ENCODE measurements around the gene C11orf87.

The C11orf87 gene

DNA sequence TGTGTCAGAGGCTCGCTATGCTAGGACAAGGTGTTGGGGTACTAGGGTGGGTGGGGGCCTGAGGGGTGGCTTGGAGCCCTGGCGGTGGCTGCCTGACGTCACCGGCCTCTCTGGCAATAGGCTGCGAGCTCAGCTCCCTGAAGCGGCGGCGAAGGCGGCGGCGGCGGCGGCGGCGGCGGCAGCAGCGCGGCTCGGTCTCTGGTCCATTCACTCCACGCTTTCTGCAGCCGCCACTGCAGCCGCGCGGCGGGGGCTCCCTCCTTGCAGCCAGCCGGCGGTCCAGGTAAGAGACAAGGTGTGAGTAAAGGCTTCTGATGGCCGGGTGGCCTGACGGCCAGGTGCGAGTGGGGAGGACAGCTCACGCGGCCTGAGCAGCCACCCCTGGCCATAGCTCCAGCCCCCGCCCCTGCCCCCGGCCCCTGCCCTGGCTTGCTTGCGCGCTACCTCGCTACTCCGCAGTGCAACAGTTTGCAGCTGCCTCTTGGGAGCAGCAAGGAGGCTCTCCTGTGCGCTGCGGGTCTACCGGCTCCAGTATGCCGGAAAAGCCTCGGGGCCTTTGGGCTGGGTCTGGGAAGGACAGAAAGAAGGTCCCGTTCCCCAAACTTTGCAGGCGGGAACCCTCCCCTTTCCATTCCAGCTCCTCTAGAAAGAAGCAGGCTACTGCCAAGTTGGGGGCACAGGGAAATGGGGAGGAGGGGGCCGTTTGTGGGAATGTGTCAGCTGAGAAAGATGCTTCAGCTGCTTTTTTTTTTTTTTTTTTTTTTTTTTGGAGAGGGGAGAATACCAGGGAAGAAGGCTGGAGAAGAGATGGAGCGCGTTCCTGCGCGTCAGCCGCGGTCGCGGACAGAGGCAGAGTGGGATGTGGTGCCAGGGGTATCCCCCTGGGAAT is at the start of gene C11orf87:
Gene C11orf87, plus strand, starts transcription at position 210 of the 889 bp plus-strand sequence. CDS start 1,444 bp downstream, outside the sequence.
- peaks cover 3% of the 10 kb centered on the region for H3K4me1 Mint-ChIP-seq
- peaks cover 2% of the 10 kb centered on the region for H3K9me3 Mint-ChIP-seq
- no peak within 1 kb of the TSS for H3K27ac Mint-ChIP-seq
- H3K4me3 Mint-ChIP-seq = no peak within 1 kb of the TSS
- peaks cover 1% of the 10 kb centered on the region for H3K36me3 Mint-ChIP-seq
- DNase-seq (ENCODE audit: low spot score in 2 of 2) = no peak
- peaks cover 15% of the 10 kb centered on the region for H3K27me3 Mint-ChIP-seq
- no peak for ATAC-seq (ENCODE audit: low read depth)

DNA sequence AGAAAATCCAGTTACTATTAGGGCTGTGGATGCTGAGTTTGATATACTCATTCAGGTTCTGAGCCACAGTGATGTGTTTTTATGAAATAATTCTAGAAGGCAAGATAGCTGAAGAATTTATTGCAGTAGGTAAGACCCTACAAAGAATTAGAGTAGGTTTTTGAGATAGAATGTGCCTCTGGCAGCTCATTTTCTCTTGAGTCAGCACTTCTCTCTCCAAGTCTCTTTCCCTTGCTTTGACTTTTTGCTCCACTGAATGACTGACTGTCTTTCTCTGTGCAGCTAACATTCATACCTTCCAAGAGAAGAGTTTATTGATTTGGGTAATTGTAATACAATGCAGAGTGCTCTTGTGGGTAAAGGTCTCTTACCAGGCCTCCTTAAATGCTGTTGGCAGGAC is 48.0 kb upstream of the C11orf87 start:
- ATAC-seq (ENCODE audit: low read depth) (no peak), DNase-seq (ENCODE audit: low spot score in 2 of 2) (no peak)
- no peaks in the 10 kb centered on the region for H3K27me3 Mint-ChIP-seq
- peaks cover 9% of the 10 kb centered on the region for H3K9me3 Mint-ChIP-seq
- H3K36me3 Mint-ChIP-seq = no peaks in the 10 kb centered on the region
- no peaks in the 10 kb centered on the region for H3K4me1 Mint-ChIP-seq
- no peak overlapping the region for H3K27ac Mint-ChIP-seq
- no peak overlapping the region for H3K4me3 Mint-ChIP-seq

DNA sequence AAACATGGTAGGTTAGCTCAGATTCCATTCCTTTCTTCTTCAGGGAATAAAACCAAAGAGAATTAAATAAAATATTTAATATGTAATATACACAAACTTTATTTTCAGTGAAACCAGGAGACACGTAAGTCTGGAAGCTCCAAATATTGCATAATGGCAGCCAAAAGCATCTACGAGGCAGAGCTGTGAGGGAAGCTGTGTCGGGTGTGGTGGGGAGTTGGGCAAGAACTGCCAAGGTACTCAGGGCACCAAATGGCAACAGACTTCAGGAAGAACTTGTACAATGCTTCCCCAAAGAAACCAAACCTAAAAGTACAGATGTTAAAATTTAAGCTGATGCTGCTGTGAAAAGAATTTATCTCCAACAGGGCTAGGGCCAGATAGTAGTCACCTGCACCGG is 47.5 kb upstream of the C11orf87 start:
- no peaks in the 10 kb centered on the region for H3K27me3 Mint-ChIP-seq
- peaks cover 7% of the 10 kb centered on the region for H3K9me3 Mint-ChIP-seq
- H3K4me3 Mint-ChIP-seq = no peak overlapping the region
- no peaks in the 10 kb centered on the region for H3K36me3 Mint-ChIP-seq
- ATAC-seq (ENCODE audit: low read depth) = no peak
- DNase-seq (ENCODE audit: low spot score in 2 of 2) = no peak
- no peak overlapping the region for H3K27ac Mint-ChIP-seq
- no peaks in the 10 kb centered on the region for H3K4me1 Mint-ChIP-seq

DNA sequence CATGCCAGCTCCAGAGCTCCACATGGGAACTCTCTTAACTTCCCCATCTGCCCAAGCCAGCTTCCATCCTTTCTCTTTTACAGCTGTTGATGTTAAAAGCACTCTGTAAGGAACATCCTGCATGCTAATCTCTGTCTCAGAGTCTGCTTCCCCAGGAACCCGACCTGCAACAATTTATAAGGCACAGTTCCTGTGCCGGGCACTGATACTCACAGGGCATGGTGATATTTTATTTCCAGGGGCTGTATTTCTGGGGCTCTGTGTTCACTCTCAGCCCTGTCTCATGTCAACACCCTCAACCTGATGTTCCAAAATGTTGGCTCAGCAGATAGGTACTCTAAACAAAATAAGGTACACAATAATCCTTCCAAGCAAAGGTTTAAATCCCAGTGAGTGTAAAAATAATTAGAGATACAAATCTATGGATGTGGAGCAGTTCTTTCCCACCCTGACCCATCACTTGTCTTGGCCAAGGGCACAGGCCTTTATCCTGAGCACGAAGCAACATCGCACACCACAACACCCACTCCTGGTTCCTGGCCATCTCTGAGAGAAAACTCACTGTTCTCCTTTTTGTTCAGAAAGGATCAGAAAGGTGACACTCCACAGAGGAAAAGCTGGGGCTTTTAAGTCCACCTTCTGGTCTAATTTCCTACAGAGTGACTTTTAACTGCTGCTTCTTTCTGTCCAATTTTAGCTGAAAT is 44.8 kb upstream of the C11orf87 start:
- H3K4me3 Mint-ChIP-seq = no peak overlapping the region
- no peak overlapping the region for H3K27ac Mint-ChIP-seq
- ATAC-seq (ENCODE audit: low read depth) (no peak), DNase-seq (ENCODE audit: low spot score in 2 of 2) (no peak)
- no peaks in the 10 kb centered on the region for H3K27me3 Mint-ChIP-seq
- no peaks in the 10 kb centered on the region for H3K36me3 Mint-ChIP-seq
- no peaks in the 10 kb centered on the region for H3K9me3 Mint-ChIP-seq
- no peaks in the 10 kb centered on the region for H3K4me1 Mint-ChIP-seq

DNA sequence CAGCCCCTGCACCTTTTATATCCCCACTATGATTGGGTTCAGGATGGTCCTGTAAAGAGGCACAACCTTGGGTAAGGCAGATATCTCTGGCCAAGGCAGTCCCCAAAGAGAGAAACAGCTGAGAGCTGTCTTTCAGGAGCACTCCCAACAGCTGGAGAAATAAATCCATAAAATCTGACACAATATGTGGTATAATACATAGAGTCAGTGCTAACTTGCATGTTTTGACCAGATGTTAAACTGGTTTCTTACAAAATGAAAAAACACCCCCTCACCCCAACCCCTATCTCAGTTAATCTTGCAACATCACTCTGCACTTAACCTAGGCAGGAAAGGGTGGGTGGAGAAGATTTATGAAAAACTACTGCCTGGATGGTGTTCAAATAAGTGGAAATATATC is 44.0 kb upstream of the C11orf87 start:
- no peaks in the 10 kb centered on the region for H3K9me3 Mint-ChIP-seq
- ATAC-seq (ENCODE audit: low read depth) = no peak
- H3K4me3 Mint-ChIP-seq = no peak overlapping the region
- no peak for DNase-seq (ENCODE audit: low spot score in 2 of 2)
- H3K4me1 Mint-ChIP-seq = no peaks in the 10 kb centered on the region
- no peaks in the 10 kb centered on the region for H3K36me3 Mint-ChIP-seq
- H3K27ac Mint-ChIP-seq = no peak overlapping the region
- no peaks in the 10 kb centered on the region for H3K27me3 Mint-ChIP-seq

DNA sequence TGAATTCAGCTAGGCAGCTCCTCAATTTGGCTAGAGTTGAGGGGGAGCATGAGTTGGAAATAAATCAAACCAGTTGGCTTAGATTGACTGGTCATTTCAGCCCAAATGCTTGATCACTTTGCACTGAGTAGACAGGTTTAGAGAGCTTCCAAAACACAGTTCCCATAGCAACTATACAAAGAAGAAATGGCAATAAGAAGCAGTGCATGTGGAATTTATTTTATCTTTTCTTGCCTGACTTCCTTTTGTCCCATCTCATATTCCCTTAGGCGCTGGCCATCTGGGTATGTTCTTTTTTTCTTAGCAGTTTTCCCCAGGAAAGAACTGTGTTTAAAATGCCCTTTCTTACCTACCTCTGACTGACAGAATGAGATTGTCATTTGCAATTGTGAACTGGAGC is 38.7 kb upstream of the C11orf87 start:
- no peak for ATAC-seq (ENCODE audit: low read depth)
- Mint-ChIP-seq H3K36me3 (no peaks in the 10 kb centered on the region), H3K27ac (no peak overlapping the region), H3K9me3 (no peaks in the 10 kb centered on the region), H3K4me1 (no peaks in the 10 kb centered on the region), H3K27me3 (no peaks in the 10 kb centered on the region), H3K4me3 (no peak overlapping the region)
- DNase-seq (ENCODE audit: low spot score in 2 of 2) = no peak

DNA sequence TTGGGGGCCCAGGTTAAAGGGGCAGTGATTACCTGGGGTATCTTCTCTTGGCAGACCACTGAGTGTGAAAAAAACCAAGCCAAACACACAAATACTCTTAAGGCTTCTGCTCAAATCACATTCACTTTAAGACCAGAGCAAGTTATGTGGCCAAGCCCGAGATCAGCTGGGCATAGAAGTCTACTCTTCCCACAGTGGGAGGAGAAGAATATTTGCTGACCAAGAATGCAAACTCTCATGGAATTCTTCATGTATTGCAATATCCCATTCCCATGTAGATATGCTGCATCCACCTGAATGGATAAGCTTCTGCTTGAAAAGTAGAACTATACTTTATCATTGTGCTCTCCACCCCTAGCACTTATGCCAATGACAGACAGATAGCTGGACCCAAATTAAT is 37.1 kb upstream of the C11orf87 start:
- DNase-seq (ENCODE audit: low spot score in 2 of 2) (no peak), ATAC-seq (ENCODE audit: low read depth) (no peak)
- Mint-ChIP-seq H3K4me3 (no peak overlapping the region), H3K27ac (no peak overlapping the region), H3K27me3 (no peaks in the 10 kb centered on the region), H3K4me1 (no peaks in the 10 kb centered on the region), H3K9me3 (no peaks in the 10 kb centered on the region), H3K36me3 (no peaks in the 10 kb centered on the region)

DNA sequence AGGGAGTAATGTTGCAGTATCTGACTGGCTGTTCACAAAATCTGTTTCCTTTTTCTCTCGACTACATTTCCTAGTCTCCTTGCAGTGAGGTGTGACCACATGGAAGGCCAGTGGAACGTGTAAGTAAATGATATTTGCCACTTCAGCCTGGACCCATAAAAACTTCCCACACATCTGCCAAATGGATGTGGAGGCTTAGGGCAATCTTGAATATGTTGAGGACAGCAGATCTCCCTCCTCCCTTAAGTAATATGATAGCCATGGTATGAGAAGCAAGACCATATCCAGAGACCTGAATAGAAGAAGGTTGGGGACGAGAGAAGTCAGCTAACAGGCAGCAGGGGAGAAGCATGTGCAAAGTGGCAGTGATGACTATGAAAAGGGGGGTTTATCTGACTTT is 33.0 kb upstream of the C11orf87 start:
- H3K27ac Mint-ChIP-seq = no peak overlapping the region
- H3K4me3 Mint-ChIP-seq = no peak overlapping the region
- H3K9me3 Mint-ChIP-seq = peaks cover 2% of the 10 kb centered on the region
- ATAC-seq (ENCODE audit: low read depth) (no peak), DNase-seq (ENCODE audit: low spot score in 2 of 2) (no peak)
- no peaks in the 10 kb centered on the region for H3K27me3 Mint-ChIP-seq
- no peaks in the 10 kb centered on the region for H3K4me1 Mint-ChIP-seq
- H3K36me3 Mint-ChIP-seq = no peaks in the 10 kb centered on the region

DNA sequence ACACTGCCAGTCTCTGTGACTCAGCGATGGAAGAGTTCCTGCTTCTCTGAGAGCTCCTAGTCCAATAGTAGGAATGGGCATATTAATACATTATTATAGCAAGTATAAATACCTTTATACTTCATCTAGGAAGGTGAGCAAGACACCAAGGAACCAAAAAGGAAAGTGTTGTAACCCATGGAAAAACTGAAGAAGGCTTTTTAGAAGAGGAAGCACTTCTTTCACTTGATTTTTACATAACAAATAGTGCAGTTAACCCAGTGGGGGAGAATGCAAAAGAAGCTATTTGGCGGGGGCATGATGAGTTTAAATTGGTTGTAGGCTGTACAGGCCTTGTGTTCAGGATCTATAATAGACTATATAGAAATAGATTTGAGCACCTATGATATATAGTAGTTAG is 31.2 kb upstream of the C11orf87 start:
- no peaks in the 10 kb centered on the region for H3K27me3 Mint-ChIP-seq
- DNase-seq (ENCODE audit: low spot score in 2 of 2) (no peak), ATAC-seq (ENCODE audit: low read depth) (no peak)
- no peak overlapping the region for H3K4me3 Mint-ChIP-seq
- no peak overlapping the region for H3K27ac Mint-ChIP-seq
- H3K36me3 Mint-ChIP-seq = no peaks in the 10 kb centered on the region
- no peaks in the 10 kb centered on the region for H3K4me1 Mint-ChIP-seq
- peaks cover 4% of the 10 kb centered on the region for H3K9me3 Mint-ChIP-seq

DNA sequence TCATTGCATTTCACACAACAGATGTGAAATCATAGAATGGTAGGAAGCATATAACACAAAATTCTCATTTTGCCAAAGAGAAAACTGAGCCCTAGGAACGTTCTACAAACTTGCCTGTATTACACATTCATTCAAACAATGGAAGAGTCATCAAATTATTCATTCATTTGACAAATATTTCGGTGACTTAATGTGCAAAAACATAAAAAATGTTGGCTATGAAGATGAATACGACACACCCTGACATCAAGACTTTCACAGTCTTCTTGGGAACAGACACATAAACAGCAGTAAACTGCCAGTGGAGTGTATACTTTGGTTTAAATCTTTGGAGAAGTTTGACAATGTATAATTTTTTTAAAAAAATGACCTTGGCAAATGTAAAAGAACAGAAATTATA is 20.4 kb upstream of the C11orf87 start:
- no peaks in the 10 kb centered on the region for H3K36me3 Mint-ChIP-seq
- no peaks in the 10 kb centered on the region for H3K27me3 Mint-ChIP-seq
- H3K4me1 Mint-ChIP-seq = no peaks in the 10 kb centered on the region
- H3K27ac Mint-ChIP-seq = no peak overlapping the region
- no peaks in the 10 kb centered on the region for H3K9me3 Mint-ChIP-seq
- H3K4me3 Mint-ChIP-seq = no peak overlapping the region
- ATAC-seq (ENCODE audit: low read depth) (no peak), DNase-seq (ENCODE audit: low spot score in 2 of 2) (no peak)

DNA sequence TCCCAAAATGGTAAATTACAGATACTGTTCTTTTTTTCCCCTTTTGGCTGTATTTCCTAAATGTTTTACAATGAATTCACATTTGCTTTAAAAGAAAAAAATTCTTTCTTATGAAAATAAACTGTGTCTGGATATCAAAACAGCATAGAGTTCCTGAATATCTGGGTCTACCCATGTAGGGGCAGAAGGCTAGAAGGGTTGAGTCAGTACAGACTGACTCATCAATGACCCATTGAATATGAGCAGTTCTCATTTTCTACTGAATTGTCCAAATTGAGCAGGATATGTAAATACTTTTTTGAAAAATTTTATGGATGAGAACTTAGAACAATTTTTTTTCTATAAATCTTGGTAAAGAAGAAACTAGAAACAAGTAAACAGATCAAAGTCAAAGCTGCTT is 16.3 kb upstream of the C11orf87 start:
- Mint-ChIP-seq H3K9me3 (no peaks in the 10 kb centered on the region), H3K27me3 (no peaks in the 10 kb centered on the region), H3K36me3 (no peaks in the 10 kb centered on the region), H3K4me3 (no peak overlapping the region), H3K27ac (no peak overlapping the region), H3K4me1 (no peaks in the 10 kb centered on the region)
- DNase-seq (ENCODE audit: low spot score in 2 of 2) = no peak
- no peak for ATAC-seq (ENCODE audit: low read depth)

DNA sequence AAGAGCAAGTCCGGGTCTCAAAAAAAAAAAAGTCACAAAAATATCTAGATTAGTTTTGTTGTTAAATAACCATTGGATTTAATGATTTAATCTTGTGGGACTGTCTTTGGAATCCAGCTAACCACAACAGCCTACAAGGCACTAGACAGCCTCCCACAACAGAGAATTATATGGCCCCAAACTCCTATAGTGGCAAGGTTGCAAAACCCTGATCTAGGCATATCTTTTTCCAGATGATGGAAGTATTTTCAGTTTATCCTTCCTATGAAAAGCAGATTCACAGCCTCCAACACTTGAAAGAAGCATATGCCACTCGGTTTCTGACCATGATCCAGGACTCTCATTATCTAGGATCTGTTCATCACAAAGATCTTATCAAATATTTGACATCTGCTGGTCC is 5.4 kb upstream of the C11orf87 start:
- Mint-ChIP-seq H3K4me1 (no peaks in the 10 kb centered on the region), H3K9me3 (no peaks in the 10 kb centered on the region), H3K27me3 (peaks cover 4% of the 10 kb centered on the region), H3K27ac (no peak overlapping the region), H3K4me3 (no peak overlapping the region), H3K36me3 (peaks cover 1% of the 10 kb centered on the region)
- no peak for ATAC-seq (ENCODE audit: low read depth)
- no peak for DNase-seq (ENCODE audit: low spot score in 2 of 2)

DNA sequence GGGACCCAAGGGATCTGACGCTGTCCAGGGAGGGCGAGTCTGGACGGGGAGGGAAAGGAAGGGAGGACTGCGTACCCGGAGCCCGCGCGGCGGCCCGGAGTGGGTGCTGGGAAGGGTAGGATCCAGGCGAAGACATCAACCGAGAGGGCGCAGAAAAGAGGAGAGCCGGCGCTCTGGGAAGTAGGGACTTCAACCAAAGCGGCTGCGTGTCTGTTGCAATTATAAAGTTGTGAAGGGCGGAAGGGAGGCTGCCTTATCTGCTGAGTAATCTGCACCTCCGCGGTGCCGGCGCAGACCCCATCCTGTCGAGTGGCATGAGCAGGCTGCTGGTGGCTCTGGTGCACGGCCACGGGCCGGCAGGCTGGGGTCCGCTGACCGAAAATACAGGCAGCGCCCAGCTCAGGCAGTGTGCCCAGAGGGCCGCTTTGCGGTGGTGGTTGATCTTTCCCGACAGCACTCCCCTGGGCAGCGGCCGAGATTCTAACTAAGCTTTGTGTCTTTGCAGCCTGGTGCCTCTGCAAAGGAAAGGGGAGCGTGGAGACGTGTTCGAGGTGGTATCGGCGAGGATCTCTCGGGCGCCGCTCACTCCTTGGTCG is 978 bp downstream of the C11orf87 start:
- ATAC-seq (ENCODE audit: low read depth) (no peak), DNase-seq (ENCODE audit: low spot score in 2 of 2) (no peak)
- H3K9me3 Mint-ChIP-seq = peaks cover 2% of the 10 kb centered on the region
- H3K27me3 Mint-ChIP-seq = peaks cover 15% of the 10 kb centered on the region
- peaks cover 3% of the 10 kb centered on the region for H3K4me1 Mint-ChIP-seq
- H3K4me3 Mint-ChIP-seq = no peak overlapping the region
- H3K27ac Mint-ChIP-seq = no peak overlapping the region
- H3K36me3 Mint-ChIP-seq = peaks cover 1% of the 10 kb centered on the region

DNA sequence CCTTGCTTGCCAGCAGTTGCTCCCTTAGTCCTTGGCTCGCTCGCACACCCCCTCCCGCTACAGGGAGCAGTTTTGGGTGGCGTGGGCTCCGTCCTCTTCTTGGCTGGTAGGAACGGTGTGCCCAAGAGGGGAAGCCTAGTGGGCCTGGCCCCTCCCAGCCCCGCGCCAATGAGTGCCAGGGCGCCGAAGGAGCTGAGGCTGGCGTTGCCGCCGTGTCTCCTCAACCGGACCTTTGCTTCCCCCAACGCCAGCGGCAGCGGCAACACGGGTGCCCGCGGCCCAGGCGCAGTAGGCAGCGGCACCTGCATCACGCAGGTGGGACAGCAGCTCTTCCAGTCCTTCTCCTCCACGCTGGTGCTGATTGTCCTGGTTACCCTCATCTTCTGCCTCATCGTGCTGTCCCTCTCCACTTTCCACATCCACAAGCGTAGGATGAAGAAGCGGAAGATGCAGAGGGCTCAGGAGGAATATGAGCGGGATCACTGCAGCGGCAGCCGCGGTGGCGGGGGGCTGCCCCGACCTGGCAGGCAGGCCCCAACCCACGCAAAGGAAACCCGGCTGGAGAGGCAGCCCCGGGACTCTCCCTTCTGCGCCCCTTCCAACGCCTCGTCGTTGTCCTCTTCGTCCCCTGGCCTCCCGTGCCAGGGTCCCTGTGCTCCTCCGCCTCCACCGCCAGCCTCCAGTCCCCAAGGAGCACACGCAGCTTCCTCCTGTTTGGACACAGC is 1.6 kb downstream of the C11orf87 start:
- DNase-seq (ENCODE audit: low spot score in 2 of 2) = no peak
- H3K4me1 Mint-ChIP-seq = peaks cover 3% of the 10 kb centered on the region
- no peak overlapping the region for H3K27ac Mint-ChIP-seq
- H3K9me3 Mint-ChIP-seq = peaks cover 2% of the 10 kb centered on the region
- H3K4me3 Mint-ChIP-seq = no peak overlapping the region
- peaks cover 15% of the 10 kb centered on the region for H3K27me3 Mint-ChIP-seq
- peaks cover 1% of the 10 kb centered on the region for H3K36me3 Mint-ChIP-seq
- no peak for ATAC-seq (ENCODE audit: low read depth)

All from memory B cell (primary cell).